Kidney (tissue), 14 donors: ENCODE data around the gene DRAXIN. TPM values are rescaled to one million over a fixed set of nuclear protein-coding genes. Genes with fewer than 3 reads are reported as not detected.

ENCODE experiments used
- DNase-seq, 5 donors: peaks; one replicate each; pipeline ENCODE4 v3.0.0-alpha.2; 2013 to 2020
- FAIRE-seq: peaks from 2 replicates; lab custom pipeline; 2012; peaks lifted over from hg19 to GRCh38; lab: Jason Lieb, UNC
- H3K27ac ChIP-seq, 2 donors: one replicate each; pipeline ENCODE4 v1.7.0; 2013; ENCODE audit warnings: low read depth in 2 of 2, low read length in 2 of 2, inconsistent platforms in 1 of 2
- H3K27me3 ChIP-seq: one replicate; pipeline ENCODE4 v1.7.1; 2013; ENCODE audit warnings: low read length, inconsistent platforms; ENCODE audit not compliant: control insufficient read depth, insufficient read depth
- H3K36me3 ChIP-seq, 3 donors: one replicate each; pipeline versions ENCODE4 v1.7.0 to v1.7.1; 2013; ENCODE audit warnings: low read length in 3 of 3, control low read depth in 1 of 3, inconsistent platforms in 1 of 3; ENCODE audit not compliant: insufficient read depth in 3 of 3, control insufficient read depth in 2 of 3
- H3K4me1 ChIP-seq, 3 donors: one replicate each; pipeline versions ENCODE4 v1.7.0 to v1.7.1; 2013; ENCODE audit warnings: low read length in 3 of 3, inconsistent platforms in 1 of 3, low read depth in 1 of 3; ENCODE audit not compliant: control insufficient read depth in 2 of 3, insufficient read depth in 2 of 3
- H3K4me3 ChIP-seq, 3 donors: one replicate each; pipeline versions ENCODE4 v1.7.0 to v1.8.1; 2013; ENCODE audit warnings: low read length in 3 of 3, control low read depth in 1 of 3, inconsistent platforms in 1 of 3
- H3K9ac ChIP-seq, 3 donors: one replicate each; pipeline versions ENCODE4 v1.7.0 to v1.7.1; 2013; ENCODE audit warnings: low read length in 3 of 3, control low read depth in 1 of 3, inconsistent platforms in 1 of 3
- H3K9me3 ChIP-seq, 3 donors: one replicate each; pipeline versions ENCODE4 v1.7.0 to v1.7.1; 2013; ENCODE audit warnings: low read length in 3 of 3, control low read depth in 1 of 3, inconsistent platforms in 1 of 3; ENCODE audit not compliant: control insufficient read depth in 2 of 3, insufficient read depth in 1 of 3
- CTCF ChIP-seq: IDR thresholded peaks from 3 replicates; pipeline ENCODE4 v1.5.1; 2012; ENCODE audit warnings: mild to moderate bottlenecking, moderate library complexity, borderline replicate concordance; ENCODE audit not compliant: insufficient read depth; ENCODE audit errors: extremely low read depth
- intact Hi-C: fragments of 100-400 bp; cut with DNase I; formaldehyde crosslinking; loops from one replicate; pipeline ENCODE4 v1.11.1; 2022
- polyA plus RNA-seq: library from polyadenylated mRNA; stranded (reverse); fragments of 350-450 nt; fragmentation: Illumina TruSeq; extraction: RNeasy Lipid Tissue Mini Kit (QIAGEN cat#74804); gene quantifications from one replicate; pipeline ENCODE4 v1.2.3, GENCODE V29; 2014; ENCODE audit warnings: low read depth, low replicate concordance; ENCODE audit not compliant: insufficient read depth
- total RNA-seq: library from RNA; stranded (reverse); fragmentation: NEBNext Ultra II Directional; extraction: Animal tissue kit (Norgen Biotek cat#: 25700); gene quantifications from one replicate; pipeline ENCODE4 v1.2.1, GENCODE V29; 2021
- donor health status: control.
- donor health status: control.
- donor health status: control.
- donor health status: control.
- donor health status: control.
- donor health status: DM: yes; HTN: yes; CAD: no.
- donor health status: Normal renal cell carcinoma (clear cell type).

Gene DRAXIN
- total and polyA plus RNA-seq, 2 donors from 2014 or later = 0.17 to 0.28 TPM

GRCh38 chr1:11765661-11766428, 74.3 kb downstream of the DRAXIN start:
- Histone ChIP-seq H3K36me3 (no peaks in the 10 kb centered on the region), H3K27me3 (no peaks in the 10 kb centered on the region), H3K27ac (no peak overlapping the region), H3K9ac (no peak overlapping the region), H3K9me3 (no peaks in the 10 kb centered on the region), H3K4me3 (no peak overlapping the region), H3K4me1 (peaks cover 0 to 3% (median 0%) of the 10 kb centered on the region in 3 donors)
- no peak for FAIRE-seq
- no peak for TF ChIP-seq CTCF
- intact Hi-C loops = no loop called here
- DNase-seq = no peak

DNA sequence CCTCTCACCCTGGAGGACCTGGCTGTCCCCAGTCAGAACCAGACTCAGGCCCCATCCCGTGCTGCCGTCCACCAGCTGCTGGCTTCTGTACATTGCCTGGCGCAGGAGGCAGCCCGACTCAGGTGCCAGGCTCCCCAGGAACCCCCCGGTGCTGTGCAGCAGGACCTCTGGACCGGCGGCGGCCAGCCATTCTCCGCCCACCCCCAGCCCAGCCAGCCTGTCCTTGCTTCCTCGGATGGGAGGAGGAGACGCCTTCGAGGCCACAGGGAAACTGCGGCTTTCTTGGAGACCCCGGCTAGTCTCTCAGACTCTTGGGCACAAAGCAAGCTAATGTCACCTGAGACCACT, 74.9 kb downstream of the DRAXIN start:
- DNase-seq (no peak), FAIRE-seq (no peak)
- no peak for TF ChIP-seq CTCF
- no peak overlapping the region for H3K4me3 ChIP-seq
- H3K27ac ChIP-seq = no peak overlapping the region
- H3K9me3 ChIP-seq = no peaks in the 10 kb centered on the region
- intact Hi-C loops = no loop called here
- peaks cover 0 to 3% (median 0%) of the 10 kb centered on the region in 3 donors for H3K4me1 ChIP-seq
- H3K9ac ChIP-seq = no peak overlapping the region
- no peaks in the 10 kb centered on the region for H3K27me3 ChIP-seq
- no peaks in the 10 kb centered on the region for H3K36me3 ChIP-seq

- no peak for DNase-seq
- Histone ChIP-seq H3K4me1 (no peaks in the 10 kb centered on the region), H3K36me3 (no peaks in the 10 kb centered on the region), H3K27me3 (no peaks in the 10 kb centered on the region), H3K9ac (no peak overlapping the region), H3K27ac (no peak overlapping the region), H3K9me3 (no peaks in the 10 kb centered on the region), H3K4me3 (no peak overlapping the region)
- intact Hi-C loops = no loop called here
- no peak for FAIRE-seq
- TF ChIP-seq CTCF = no peak
Observed at GRCh38 chr1:11767922-11768704, 76.6 kb downstream of the DRAXIN start.
